Epithelial cell of esophagus (primary cell): ENCODE measurements around the gene PGM3.

Experiments
- DNase-seq: peaks from one replicate; pipeline ENCODE4 v3.0.0; 2010; ENCODE audit warnings: low read depth
- H3K4me3 ChIP-seq: 2 replicates; pipeline ENCODE4 v1.5.1; 2011; ENCODE audit warnings: mild to moderate bottlenecking, low read length, control low read depth
- CTCF ChIP-seq: IDR thresholded peaks from 2 replicates; pipeline ENCODE4 v1.5.1; 2011; ENCODE audit warnings: low read depth, mild to moderate bottlenecking, low read length, control low read depth, inconsistent platforms; ENCODE audit not compliant: insufficient read depth; ENCODE audit errors: missing control alignments

Gene PGM3

DNA sequence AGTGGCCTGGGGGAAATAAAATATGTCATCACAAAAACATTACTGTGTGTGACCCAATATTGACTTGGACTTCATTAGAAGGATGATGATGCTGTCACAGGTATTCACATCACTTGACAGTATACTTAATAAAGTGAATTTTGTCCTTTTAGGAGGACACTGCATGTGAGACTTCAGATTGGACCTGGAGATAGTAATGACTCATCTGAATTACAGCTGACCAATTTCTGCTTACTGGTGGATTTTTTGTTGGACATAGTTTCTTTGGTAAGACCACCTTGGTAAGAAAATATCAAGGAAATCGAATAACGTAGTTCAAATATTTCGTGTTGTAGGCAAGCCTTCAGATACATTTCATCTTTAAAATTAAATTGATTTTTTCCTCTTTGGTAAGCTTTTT, 68.5 kb downstream of the PGM3 start:
- H3K4me3 ChIP-seq, result no peak overlapping the region
- TF ChIP-seq CTCF, result no peak
- no peak for DNase-seq

GRCh38 chr6:83119742-83120300, 73.2 kb downstream of the PGM3 start:
- H3K4me3 ChIP-seq, result no peak overlapping the region
- peak; percentile 68 for DNase-seq
- TF ChIP-seq CTCF, result no peak

DNA sequence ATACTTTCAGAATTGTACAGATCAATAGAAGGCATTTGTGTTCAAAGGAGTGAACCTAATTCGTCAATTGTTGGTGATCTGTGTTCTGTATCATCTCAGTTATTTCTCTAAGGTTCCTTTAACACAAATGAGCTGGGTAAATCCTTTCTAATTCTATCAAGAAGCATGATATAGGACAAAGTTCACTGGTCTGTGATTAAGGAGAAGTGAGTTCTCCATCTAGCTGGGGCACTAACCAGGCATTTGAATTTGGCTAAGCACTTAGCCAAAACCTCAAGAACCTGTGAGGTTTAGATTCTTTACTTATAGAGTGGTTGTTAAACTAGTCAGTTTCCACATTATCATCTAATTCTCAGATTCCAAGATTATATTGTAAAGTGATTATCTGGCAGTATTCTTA, 75.3 kb downstream of the PGM3 start:
- TF ChIP-seq CTCF, result no peak
- DNase-seq, result no peak
- H3K4me3 ChIP-seq, result no peak overlapping the region
